ENCODE measurements around the gene TUBA1B. TPM values are rescaled to one million over a fixed set of nuclear protein-coding genes. Genes with fewer than 3 reads are reported as not detected.

Gene TUBA1B
- total RNA-seq, 1 experiment from 2014 or later = 369 TPM

DNA sequence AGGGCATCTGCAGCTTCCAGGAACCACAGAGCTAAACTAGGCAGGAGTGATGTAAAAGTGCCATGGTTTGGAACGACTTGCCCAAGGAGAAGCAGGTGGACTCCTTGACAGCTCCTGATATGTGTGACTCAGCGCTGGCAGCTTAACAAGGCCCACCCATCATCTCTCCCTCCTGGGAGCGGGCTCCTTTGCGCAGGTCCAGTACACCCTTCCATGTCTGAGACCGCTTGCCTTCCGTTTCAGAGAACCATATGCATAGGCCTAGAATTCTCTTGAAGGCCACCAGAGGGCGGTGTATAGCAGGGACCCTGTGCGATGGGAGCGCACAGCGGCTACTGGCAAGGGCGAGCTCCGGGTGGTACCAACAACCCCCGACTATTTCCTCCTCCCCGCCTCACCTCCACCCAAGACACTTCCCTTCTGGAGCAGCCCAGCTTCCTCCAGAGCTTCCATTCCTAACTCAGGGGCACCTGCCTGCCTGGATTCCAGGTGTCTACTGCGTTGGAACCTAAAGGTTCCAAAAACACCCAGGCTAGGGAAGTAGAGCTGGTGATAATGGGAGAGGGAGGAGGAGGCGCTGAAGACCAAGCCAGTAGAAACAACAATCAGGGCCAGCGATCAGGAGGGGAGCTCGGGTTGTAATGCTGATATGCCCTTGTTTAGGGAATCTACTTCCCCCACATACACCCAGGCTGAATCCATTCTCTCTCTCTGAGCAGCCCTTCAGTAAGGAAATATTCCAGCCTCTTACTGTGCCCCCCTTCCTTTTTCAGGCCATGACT lies 42.9 kb downstream of the TUBA1B start:
- Mint-ChIP-seq H3K36me3 (ENCODE audit: insufficient read depth, unreplicated experiment) (no peaks in the 10 kb centered on the region), H3K27ac (ENCODE audit: low read depth, unreplicated experiment) (no peak overlapping the region), H3K9me3 (ENCODE audit: unreplicated experiment) (no peaks in the 10 kb centered on the region), H3K27me3 (ENCODE audit: insufficient read depth, unreplicated experiment) (no peaks in the 10 kb centered on the region), H3K4me1 (ENCODE audit: insufficient read depth, unreplicated experiment) (peaks cover 8% of the 10 kb centered on the region), H3K4me3 (ENCODE audit: unreplicated experiment) (no peak overlapping the region)
- DNase-seq (ENCODE audit: unreplicated experiment) = peak; percentile 93
- ChIA-PET POLR2A (interaction anchor here (1.0 to 2.3 kb wide), 11 partner anchors 12 to 147 kb away, joined by 3 to 19 read pairs (median 3); partner anchors contain the start of genes LMBR1L, RHEBL1 and TUBA1B), CTCF (interaction anchor here (0.5 to 4.6 kb wide), 39 partner anchors 8 to 468 kb away, joined by 3 to 99 read pairs (median 8); partner anchors contain the start of genes KMT2D, LMBR1L and RHEBL1)
- intact Hi-C loops (cut with micrococcal nuclease) = loop anchor here (1.0 to 2.0 kb wide), 3 partner anchors 20 to 147 kb away; partner anchors contain the start of gene RHEBL1
- peak; percentile 79 for TF ChIP-seq CTCF (IDR thresholded peaks at IDR 0.05; ENCODE audit: unreplicated experiment)
- BruUV-seq (replicated peaks) = no TSS peak

GRCh38 chr12:49086116-49086515 lies 45.1 kb downstream of the TUBA1B start:
- POLR2A ChIA-PET = interaction anchor here (0.8 to 1.4 kb wide), 4 partner anchors 16 to 44 kb away, joined by 3 to 6 read pairs (median 4); partner anchors contain the start of genes RHEBL1 and TUBA1B
- no peak overlapping the region for H3K4me3 Mint-ChIP-seq (ENCODE audit: unreplicated experiment)
- no peaks in the 10 kb centered on the region for H3K9me3 Mint-ChIP-seq (ENCODE audit: unreplicated experiment)
- BruUV-seq (replicated peaks) = no TSS peak
- no peak overlapping the region for H3K27ac Mint-ChIP-seq (ENCODE audit: low read depth, unreplicated experiment)
- DNase-seq (ENCODE audit: unreplicated experiment) = no peak
- peaks cover 12% of the 10 kb centered on the region for H3K4me1 Mint-ChIP-seq (ENCODE audit: insufficient read depth, unreplicated experiment)
- peaks cover 10% of the 10 kb centered on the region for H3K27me3 Mint-ChIP-seq (ENCODE audit: insufficient read depth, unreplicated experiment)
- no peak for TF ChIP-seq CTCF (IDR thresholded peaks at IDR 0.05; ENCODE audit: unreplicated experiment)
- no peaks in the 10 kb centered on the region for H3K36me3 Mint-ChIP-seq (ENCODE audit: insufficient read depth, unreplicated experiment)
- CTCF ChIA-PET = interaction anchor here (0.6 to 4.6 kb wide), 10 partner anchors 9 to 1375 kb away, joined by 3 to 99 read pairs (median 4); partner anchors contain the start of genes DHH and LMBR1L
- intact Hi-C loops (cut with micrococcal nuclease) = no loop called here

DNA sequence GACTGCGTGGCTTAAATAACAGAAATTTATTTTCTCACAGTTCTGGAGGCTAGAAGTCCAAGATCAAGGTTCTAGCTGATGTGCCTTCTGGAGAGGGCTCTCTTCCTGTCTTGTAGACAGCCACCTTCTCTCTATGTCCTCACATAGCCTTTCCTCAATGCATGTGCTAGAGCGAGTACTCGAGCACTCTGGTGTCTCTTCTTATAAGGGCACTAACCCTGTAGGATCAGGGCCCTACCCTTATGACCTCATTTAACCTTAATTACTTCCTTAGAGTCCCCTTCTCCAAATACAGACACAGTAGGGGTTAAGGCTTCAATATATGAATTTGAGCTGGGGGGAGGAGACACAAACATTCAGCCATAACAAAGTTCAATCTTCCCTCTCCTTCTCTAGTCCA lies 46.8 kb downstream of the TUBA1B start:
- intact Hi-C loops (cut with micrococcal nuclease) = no loop called here
- DNase-seq (ENCODE audit: unreplicated experiment) = no peak
- Mint-ChIP-seq H3K27me3 (ENCODE audit: insufficient read depth, unreplicated experiment) (peaks cover 20% of the 10 kb centered on the region), H3K36me3 (ENCODE audit: insufficient read depth, unreplicated experiment) (no peaks in the 10 kb centered on the region), H3K4me3 (ENCODE audit: unreplicated experiment) (no peak overlapping the region), H3K9me3 (ENCODE audit: unreplicated experiment) (no peaks in the 10 kb centered on the region), H3K4me1 (ENCODE audit: insufficient read depth, unreplicated experiment) (peaks cover 12% of the 10 kb centered on the region), H3K27ac (ENCODE audit: low read depth, unreplicated experiment) (no peak overlapping the region)
- ChIA-PET CTCF (interaction anchor here (0.6 to 3.2 kb wide), 9 partner anchors 9 to 158 kb away, joined by 3 to 31 read pairs (median 4); partner anchors contain the start of gene RHEBL1), POLR2A (interaction anchor here (0.7 to 1.2 kb wide), 2 partner anchors 36 to 46 kb away, joined by 5 to 6 read pairs; partner anchors contain the start of gene TUBA1B)
- no TSS peak for BruUV-seq (replicated peaks)
- no peak for TF ChIP-seq CTCF (IDR thresholded peaks at IDR 0.05; ENCODE audit: unreplicated experiment)

DNA sequence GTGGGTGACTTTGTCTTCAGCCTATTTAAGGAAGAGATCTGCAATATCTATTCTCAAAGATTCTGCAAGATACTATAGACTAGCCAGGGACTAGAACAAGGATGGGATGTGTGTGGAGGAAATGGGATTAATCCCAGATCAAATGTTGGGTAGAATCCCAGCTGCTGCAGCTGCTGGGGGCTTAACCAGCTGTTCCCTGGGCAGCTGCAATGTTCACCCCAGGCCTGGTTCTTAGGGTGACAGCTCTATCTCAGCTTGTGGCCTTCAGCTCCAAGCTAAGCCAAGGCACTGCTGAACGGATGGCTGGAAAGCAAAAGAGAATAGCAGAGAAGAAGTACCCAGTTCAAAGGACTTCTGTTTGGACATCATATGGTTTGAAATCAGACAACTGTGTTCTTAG lies 51.4 kb downstream of the TUBA1B start:
- no peak overlapping the region for H3K4me3 Mint-ChIP-seq (ENCODE audit: unreplicated experiment)
- CTCF ChIA-PET = interaction anchor here (3.4 kb wide), 1 partner anchor 9 kb away, joined by 26 read pairs; no protein-coding TSS in a partner anchor
- DNase-seq (ENCODE audit: unreplicated experiment) = no peak
- no peaks in the 10 kb centered on the region for H3K9me3 Mint-ChIP-seq (ENCODE audit: unreplicated experiment)
- TF ChIP-seq CTCF (IDR thresholded peaks at IDR 0.05; ENCODE audit: unreplicated experiment) = no peak
- POLR2A ChIA-PET = interaction anchor here (0.6 to 2.1 kb wide), 4 partner anchors 10 to 42 kb away, joined by 3 to 6 read pairs (median 4); partner anchors contain the start of gene RHEBL1
- no peaks in the 10 kb centered on the region for H3K36me3 Mint-ChIP-seq (ENCODE audit: insufficient read depth, unreplicated experiment)
- BruUV-seq (replicated peaks) = no TSS peak
- H3K4me1 Mint-ChIP-seq (ENCODE audit: insufficient read depth, unreplicated experiment) = peaks cover 4% of the 10 kb centered on the region
- H3K27ac Mint-ChIP-seq (ENCODE audit: low read depth, unreplicated experiment) = no peak overlapping the region
- intact Hi-C loops (cut with micrococcal nuclease) = no loop called here
- peaks cover 20% of the 10 kb centered on the region for H3K27me3 Mint-ChIP-seq (ENCODE audit: insufficient read depth, unreplicated experiment)

Data from MCF 10A (cell line).